Loucy (cell line): ENCODE measurements around the gene PXT1.

Experiments
- H2AFZ ChIP-seq: fragments of 200-600 bp; sonication (generic); 2 replicates; pipeline ENCODE4 v1.6.0; 2016; ENCODE audit warnings: antibody characterized with exemption, mild to moderate bottlenecking, low read length, moderate library complexity
- H3F3A ChIP-seq: fragments of 200-600 bp; 2 replicates; pipeline ENCODE4 v1.6.0; 2016; ENCODE audit warnings: antibody characterized with exemption, low read depth, mild to moderate bottlenecking
- H3K27me3 ChIP-seq: fragments of 200-600 bp; sonication (generic); 2 replicates; pipeline ENCODE4 v1.6.1; 2014; ENCODE audit warnings: low read length, mild to moderate bottlenecking; ENCODE audit not compliant: insufficient read depth, poor library complexity, severe bottlenecking
- H3K36me3 ChIP-seq: fragments of 200-600 bp; sonication (generic); 2 replicates; pipeline ENCODE4 v1.6.1; 2016; ENCODE audit warnings: low read length; ENCODE audit not compliant: insufficient read depth
- H3K4me1 ChIP-seq: fragments of 200-600 bp; sonication (generic); 2 replicates; pipeline ENCODE4 v1.5.1; 2014; ENCODE audit warnings: low read length, mild to moderate bottlenecking; ENCODE audit not compliant: insufficient read depth, poor library complexity, severe bottlenecking
- H3K4me2 ChIP-seq: fragments of 200-600 bp; sonication (generic); 2 replicates; pipeline ENCODE4 v1.6.0; 2014; ENCODE audit warnings: antibody characterized with exemption, low read length, low read depth, mild to moderate bottlenecking; ENCODE audit not compliant: poor library complexity, severe bottlenecking
- H3K4me3 ChIP-seq: fragments of 200-600 bp; sonication (generic); 2 replicates; pipeline ENCODE4 v1.5.1; 2014; ENCODE audit warnings: low read length, mild to moderate bottlenecking, mixed read lengths; ENCODE audit not compliant: poor library complexity, severe bottlenecking
- H3K79me2 ChIP-seq: fragments of 200-600 bp; sonication (generic); 2 replicates; pipeline ENCODE4 v1.6.1; 2014; ENCODE audit warnings: low read length; ENCODE audit not compliant: insufficient read depth
- H3K9ac ChIP-seq: fragments of 200-600 bp; sonication (generic); 2 replicates; pipeline ENCODE4 v1.6.0; 2014; ENCODE audit warnings: mild to moderate bottlenecking, low read depth, low read length, moderate library complexity; ENCODE audit not compliant: poor library complexity, severe bottlenecking
- H3K9me2 ChIP-seq: fragments of 200-600 bp; sonication (generic); replicated peaks from 2 replicates; pipeline ENCODE4 v1.6.1; 2016; ENCODE audit warnings: low read depth, low read length, mixed read lengths
- H3K9me3 ChIP-seq: fragments of 200-600 bp; sonication (generic); 2 replicates; pipeline ENCODE4 v1.6.1; 2014; ENCODE audit warnings: mild to moderate bottlenecking, antibody characterized with exemption, low read length, low read depth; ENCODE audit not compliant: insufficient read depth
- H4K20me1 ChIP-seq: fragments of 200-600 bp; sonication (generic); 2 replicates; pipeline ENCODE4 v1.6.0; 2014; ENCODE audit warnings: antibody characterized with exemption, low read length, mild to moderate bottlenecking; ENCODE audit not compliant: insufficient read depth, poor library complexity, severe bottlenecking
- CTCF ChIP-seq: fragments of 200-600 bp; sonication (generic); conservative IDR thresholded peaks from 2 replicates; pipeline ENCODE4 v1.5.1; 2014; ENCODE audit warnings: mild to moderate bottlenecking, antibody characterized with exemption, low read length
- EZH2phosphoT487 ChIP-seq: fragments of 200-600 bp; IDR thresholded peaks from 2 replicates; pipeline ENCODE4 v1.6.1; 2018; ENCODE audit warnings: antibody characterized with exemption, mild to moderate bottlenecking, moderate library complexity, borderline replicate concordance

PXT1 gene

GRCh38 chr6:36345681-36346466, 96.8 kb downstream of the PXT1 start:
- Histone ChIP-seq H3K4me3 (no peak overlapping the region), H3K4me1 (peaks cover 6% of the 10 kb centered on the region), H3K27me3 (no peaks in the 10 kb centered on the region), H3K9me3 (no peaks in the 10 kb centered on the region), H3K79me2 (no peaks in the 10 kb centered on the region), H3F3A (no peaks in the 10 kb centered on the region), H3K36me3 (no peaks in the 10 kb centered on the region), H3K9me2 (no peaks in the 10 kb centered on the region), H4K20me1 (no peaks in the 10 kb centered on the region), H2AFZ (no peak overlapping the region), H3K9ac (no peak overlapping the region), H3K4me2 (no peak overlapping the region)
- TF ChIP-seq EZH2phosphoT487 (no peak), CTCF (no peak)

DNA sequence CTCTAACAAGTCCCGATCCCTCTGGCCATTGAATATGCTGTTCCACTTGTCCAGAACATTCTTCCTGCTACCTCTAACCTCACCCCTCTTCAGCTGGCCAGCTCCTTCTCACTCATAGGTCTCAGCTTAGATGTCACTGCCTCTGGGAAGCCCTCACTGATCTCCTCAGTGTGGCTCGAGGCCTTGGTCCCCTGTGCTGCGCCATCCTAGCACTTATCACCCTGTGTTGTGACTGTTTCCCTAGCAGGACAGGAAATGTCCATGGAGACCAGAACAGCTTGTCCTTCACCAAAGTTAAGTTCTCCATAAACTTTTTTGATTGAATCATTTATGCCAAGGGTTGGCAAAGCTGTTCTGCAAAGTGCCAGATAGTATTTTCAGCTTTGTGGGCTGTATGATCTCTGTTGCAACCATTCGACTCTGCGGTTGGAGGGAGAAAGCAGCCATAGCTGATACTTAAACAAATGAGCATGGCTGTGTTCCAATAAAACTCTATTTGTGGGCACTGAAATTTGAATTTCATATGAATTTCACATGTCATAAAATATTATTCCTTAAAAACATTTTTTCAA, 99.5 kb downstream of the PXT1 start:
- no peak overlapping the region for H3K4me3 ChIP-seq
- H3K4me1 ChIP-seq: no peaks in the 10 kb centered on the region
- H3K27me3 ChIP-seq: no peaks in the 10 kb centered on the region
- H4K20me1 ChIP-seq: no peaks in the 10 kb centered on the region
- no peaks in the 10 kb centered on the region for H3K9me2 ChIP-seq
- no peaks in the 10 kb centered on the region for H3K9me3 ChIP-seq
- H3F3A ChIP-seq: no peaks in the 10 kb centered on the region
- no peak overlapping the region for H2AFZ ChIP-seq
- TF ChIP-seq EZH2phosphoT487 (no peak), CTCF (no peak)
- H3K36me3 ChIP-seq: no peaks in the 10 kb centered on the region
- H3K79me2 ChIP-seq: no peaks in the 10 kb centered on the region
- no peak overlapping the region for H3K9ac ChIP-seq
- no peak overlapping the region for H3K4me2 ChIP-seq

DNA sequence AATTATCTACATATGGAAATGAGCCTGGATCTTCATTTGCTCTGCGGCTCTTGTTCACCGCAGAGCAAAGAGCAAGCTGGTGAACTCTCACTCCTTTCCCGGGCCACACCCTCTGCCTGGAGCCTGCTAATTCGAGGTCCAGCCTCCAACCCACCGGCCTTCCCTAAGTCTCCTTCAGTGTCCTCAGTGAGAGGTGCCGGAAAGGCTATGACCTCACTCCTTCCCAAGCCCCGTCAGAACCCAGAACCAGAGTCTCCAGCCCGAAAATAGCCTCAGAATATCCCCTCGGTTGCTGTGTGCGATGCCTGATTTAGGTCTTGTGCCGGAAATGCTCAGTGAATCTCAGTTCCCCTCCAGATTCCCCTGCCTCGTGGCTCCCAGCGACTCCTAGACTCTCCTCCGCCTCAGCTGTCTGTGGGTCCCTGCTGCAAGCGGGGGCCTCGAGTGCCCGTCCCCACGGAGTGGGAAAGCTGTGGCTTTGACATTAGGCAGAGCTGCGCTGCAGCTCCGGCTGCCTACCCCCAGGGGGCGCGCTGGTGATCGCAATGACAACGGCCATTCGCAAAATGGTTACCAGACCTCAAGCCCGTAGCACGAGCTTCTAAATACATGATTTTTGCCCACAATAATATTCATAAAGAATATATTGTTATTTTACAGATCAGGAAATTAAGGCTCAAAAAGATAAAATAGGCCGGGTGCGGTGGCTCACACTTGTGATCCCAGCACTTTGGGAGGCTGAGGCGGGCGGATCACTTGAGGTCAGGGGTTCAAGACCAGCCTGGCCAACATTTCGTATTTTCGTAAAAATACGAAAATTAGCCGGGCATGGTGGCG, 101.8 kb downstream of the PXT1 start:
- Histone ChIP-seq H2AFZ (peak overlapping the region; percentile 39; the same call in 1 of the 2 replicates), H3K9ac (no peak overlapping the region), H3K4me2 (no peak overlapping the region), H3K36me3 (no peaks in the 10 kb centered on the region), H3K9me3 (no peaks in the 10 kb centered on the region), H3K4me3 (no peak overlapping the region), H3K9me2 (no peaks in the 10 kb centered on the region), H3K4me1 (no peaks in the 10 kb centered on the region), H3F3A (no peaks in the 10 kb centered on the region), H3K27me3 (no peaks in the 10 kb centered on the region), H3K79me2 (no peaks in the 10 kb centered on the region), H4K20me1 (no peaks in the 10 kb centered on the region)
- peak; percentile 90 for TF ChIP-seq CTCF
- no peak for TF ChIP-seq EZH2phosphoT487
